OCI-LY1 (cell line): ENCODE data around the gene TRPC3.
"Not testable (repeated sequence)": the region's sequence is repeated elsewhere in the genome, so short reads cannot be mapped to it uniquely, and the experiment has no call there.

Experiments
- H2AFZ ChIP-seq: fragments of 200-600 bp; sonication (generic), shearing (Covaris generic); 2 replicates; pipeline ENCODE4 v1.6.0; 2014; ENCODE audit warnings: antibody characterized with exemption, mild to moderate bottlenecking, low read length
- H3F3A ChIP-seq: fragments of 200-600 bp; sonication (generic), shearing (Covaris generic); 2 replicates; pipeline ENCODE4 v1.6.0; 2014; ENCODE audit warnings: mild to moderate bottlenecking, antibody characterized with exemption, low read length, moderate library complexity; ENCODE audit not compliant: insufficient read depth
- H3K27ac ChIP-seq: fragments of 200-600 bp; sonication (generic); 2 replicates; pipeline ENCODE4 v1.5.1; 2014; ENCODE audit warnings: low read length, mixed run types, mild to moderate bottlenecking, low read depth; ENCODE audit not compliant: poor library complexity, severe bottlenecking
- H3K27me3 ChIP-seq: fragments of 200-600 bp; sonication (generic); 2 replicates; pipeline ENCODE4 v1.6.0; 2014; ENCODE audit warnings: antibody characterized with exemption, mild to moderate bottlenecking, low read length, moderate library complexity; ENCODE audit not compliant: insufficient read depth
- H3K36me3 ChIP-seq: fragments of 200-600 bp; sonication (generic); 2 replicates; pipeline ENCODE4 v1.6.1; 2014; ENCODE audit warnings: mild to moderate bottlenecking, antibody characterized with exemption, low read length, moderate library complexity, mixed read lengths; ENCODE audit not compliant: insufficient read depth
- H3K4me1 ChIP-seq: fragments of 200-600 bp; sonication (generic); 2 replicates; pipeline ENCODE4 v1.5.1; 2014; ENCODE audit warnings: mild to moderate bottlenecking, low read length, moderate library complexity; ENCODE audit not compliant: insufficient read depth, severe bottlenecking
- H3K4me2 ChIP-seq: fragments of 200-600 bp; sonication (generic), shearing (Covaris generic); 2 replicates; pipeline ENCODE4 v1.6.1; 2014; ENCODE audit warnings: low read length
- H3K4me3 ChIP-seq: fragments of 200-600 bp; sonication (generic); 2 replicates; pipeline ENCODE4 v1.5.1; 2014; ENCODE audit warnings: low read length, low read depth, mild to moderate bottlenecking, mixed read lengths; ENCODE audit not compliant: poor library complexity, severe bottlenecking
- H3K79me2 ChIP-seq: fragments of 200-600 bp; shearing (Covaris generic); 2 replicates; pipeline ENCODE4 v1.6.1; 2016; ENCODE audit warnings: mixed run types, low read length, mixed read lengths; ENCODE audit not compliant: insufficient read depth
- H3K9ac ChIP-seq: fragments of 200-600 bp; sonication (generic), shearing (Covaris generic); 2 replicates; pipeline ENCODE4 v1.6.1; 2014; ENCODE audit warnings: mild to moderate bottlenecking, low read length, mixed read lengths
- H3K9me2 ChIP-seq: fragments of 200-600 bp; sonication (generic), shearing (Covaris generic); 2 replicates; pipeline ENCODE4 v1.6.1; 2014; ENCODE audit warnings: low read depth, mild to moderate bottlenecking, low read length, mixed read lengths
- H3K9me3 ChIP-seq: fragments of 200-600 bp; shearing (Covaris generic); 2 replicates; pipeline ENCODE4 v1.6.1; 2014; ENCODE audit warnings: low read length, mixed read lengths
- H4K20me1 ChIP-seq: fragments of 200-600 bp; sonication (generic), shearing (Covaris generic); 2 replicates; pipeline ENCODE4 v1.6.0; 2016; ENCODE audit warnings: mild to moderate bottlenecking, low read length; ENCODE audit not compliant: insufficient read depth
- EZH2 ChIP-seq: fragments of 200-600 bp; sonication (generic), shearing (Covaris generic); IDR thresholded peaks from 2 replicates; pipeline ENCODE4 v1.8.0; 2017; ENCODE audit warnings: borderline replicate concordance, mixed run types, mild to moderate bottlenecking, antibody characterized with exemption, low read length, moderate library complexity, mixed read lengths
- TF ChIP-seq, protein P1 (sequence below): fragments of 200-600 bp; sonication (generic), shearing (Covaris generic); IDR thresholded peaks from 2 replicates; pipeline ENCODE4 v1.5.1; 2017; ENCODE audit warnings: mild to moderate bottlenecking, antibody characterized with exemption, low read length, moderate library complexity, mixed read lengths

Gene TRPC3

DNA sequence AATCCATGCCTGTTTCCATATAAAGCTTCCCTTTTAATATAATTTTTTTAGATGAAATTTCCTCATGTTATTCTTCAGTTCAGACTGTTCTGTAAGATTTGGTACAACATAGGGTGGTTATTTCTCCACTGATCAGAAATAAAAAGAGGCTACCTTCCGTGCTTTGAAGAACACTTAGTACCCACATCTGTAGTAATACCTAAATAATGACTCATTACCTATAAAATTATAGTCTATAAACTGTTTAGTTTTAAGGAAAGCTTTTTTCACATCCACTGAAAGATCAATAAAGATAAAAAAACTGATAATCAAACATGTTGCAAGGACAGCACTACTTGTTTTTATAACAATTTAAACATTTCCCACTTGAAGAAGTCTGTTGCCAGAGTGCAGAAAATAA lies 23.9 kb downstream of the TRPC3 start:
- Histone ChIP-seq H3K27ac (no peak overlapping the region), H3K9me3 (no peaks in the 10 kb centered on the region), H3F3A (no peaks in the 10 kb centered on the region), H3K9ac (no peak overlapping the region), H3K79me2 (no peaks in the 10 kb centered on the region), H3K27me3 (no peaks in the 10 kb centered on the region), H2AFZ (no peak overlapping the region), H3K36me3 (no peaks in the 10 kb centered on the region), H3K9me2 (no peaks in the 10 kb centered on the region), H4K20me1 (no peaks in the 10 kb centered on the region), H3K4me1 (no peaks in the 10 kb centered on the region), H3K4me3 (no peak overlapping the region), H3K4me2 (no peak overlapping the region)
- TF ChIP-seq, protein P1, sequence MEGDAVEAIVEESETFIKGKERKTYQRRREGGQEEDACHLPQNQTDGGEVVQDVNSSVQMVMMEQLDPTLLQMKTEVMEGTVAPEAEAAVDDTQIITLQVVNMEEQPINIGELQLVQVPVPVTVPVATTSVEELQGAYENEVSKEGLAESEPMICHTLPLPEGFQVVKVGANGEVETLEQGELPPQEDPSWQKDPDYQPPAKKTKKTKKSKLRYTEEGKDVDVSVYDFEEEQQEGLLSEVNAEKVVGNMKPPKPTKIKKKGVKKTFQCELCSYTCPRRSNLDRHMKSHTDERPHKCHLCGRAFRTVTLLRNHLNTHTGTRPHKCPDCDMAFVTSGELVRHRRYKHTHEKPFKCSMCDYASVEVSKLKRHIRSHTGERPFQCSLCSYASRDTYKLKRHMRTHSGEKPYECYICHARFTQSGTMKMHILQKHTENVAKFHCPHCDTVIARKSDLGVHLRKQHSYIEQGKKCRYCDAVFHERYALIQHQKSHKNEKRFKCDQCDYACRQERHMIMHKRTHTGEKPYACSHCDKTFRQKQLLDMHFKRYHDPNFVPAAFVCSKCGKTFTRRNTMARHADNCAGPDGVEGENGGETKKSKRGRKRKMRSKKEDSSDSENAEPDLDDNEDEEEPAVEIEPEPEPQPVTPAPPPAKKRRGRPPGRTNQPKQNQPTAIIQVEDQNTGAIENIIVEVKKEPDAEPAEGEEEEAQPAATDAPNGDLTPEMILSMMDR: no peak
- TF ChIP-seq EZH2: no peak

DNA sequence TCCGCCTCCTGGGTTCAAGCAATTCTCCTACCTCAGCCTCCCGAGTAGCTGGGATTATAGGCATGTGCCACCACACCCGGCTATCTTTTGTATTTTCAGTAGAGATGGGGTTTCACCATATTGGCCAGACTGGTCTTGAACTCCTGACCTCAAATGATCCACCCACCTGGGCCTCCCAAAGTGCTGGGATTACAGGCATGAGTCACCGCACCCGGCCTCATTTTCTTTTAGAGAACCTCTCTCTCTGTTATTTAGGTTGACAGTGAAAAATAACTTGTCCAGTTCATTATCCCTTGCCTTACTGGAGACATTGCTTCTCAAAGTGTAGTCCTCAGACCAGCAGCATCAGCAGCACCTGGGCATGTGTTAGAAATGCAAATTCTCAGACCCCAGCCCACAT lies 25.4 kb downstream of the TRPC3 start:
- H3K9me3 ChIP-seq, H3F3A ChIP-seq, H3K9me2 ChIP-seq, H3K4me1 ChIP-seq, H3K4me2 ChIP-seq, H3K4me3 ChIP-seq, H3K27me3 ChIP-seq, H3K36me3 ChIP-seq, H3K27ac ChIP-seq, H3K79me2 ChIP-seq, H2AFZ ChIP-seq, H3K9ac ChIP-seq, H4K20me1 ChIP-seq: not testable (repeated sequence)

DNA sequence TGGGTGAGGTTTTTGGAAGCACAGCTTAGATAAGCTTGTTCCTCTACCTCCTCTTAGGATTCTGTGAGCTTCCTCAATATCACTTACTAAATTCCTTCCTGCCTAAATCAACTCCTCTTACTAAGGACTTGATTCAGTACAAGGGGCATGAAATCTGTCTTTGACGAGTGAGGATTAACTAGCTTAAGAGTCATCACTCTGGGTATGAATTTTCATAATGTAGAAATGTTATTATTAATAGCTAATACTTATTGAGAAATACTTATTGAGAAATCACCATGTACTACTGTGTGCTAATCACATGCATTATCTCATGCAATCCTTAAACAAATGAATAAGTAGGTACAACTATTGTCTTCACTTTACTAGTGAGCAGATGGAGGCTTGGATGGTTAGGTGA lies 28.6 kb downstream of the TRPC3 start:
- Histone ChIP-seq H3K4me3 (no peak overlapping the region), H3K27me3 (no peaks in the 10 kb centered on the region), H3K79me2 (no peaks in the 10 kb centered on the region), H3K4me2 (no peak overlapping the region), H3K9ac (no peak overlapping the region), H3K27ac (no peak overlapping the region), H4K20me1 (no peaks in the 10 kb centered on the region), H3K4me1 (no peaks in the 10 kb centered on the region), H3K9me2 (no peaks in the 10 kb centered on the region), H3K9me3 (no peaks in the 10 kb centered on the region), H3F3A (no peaks in the 10 kb centered on the region), H2AFZ (no peak overlapping the region), H3K36me3 (no peaks in the 10 kb centered on the region)
- TF ChIP-seq EZH2: no peak
- TF ChIP-seq, protein P1: no peak

DNA sequence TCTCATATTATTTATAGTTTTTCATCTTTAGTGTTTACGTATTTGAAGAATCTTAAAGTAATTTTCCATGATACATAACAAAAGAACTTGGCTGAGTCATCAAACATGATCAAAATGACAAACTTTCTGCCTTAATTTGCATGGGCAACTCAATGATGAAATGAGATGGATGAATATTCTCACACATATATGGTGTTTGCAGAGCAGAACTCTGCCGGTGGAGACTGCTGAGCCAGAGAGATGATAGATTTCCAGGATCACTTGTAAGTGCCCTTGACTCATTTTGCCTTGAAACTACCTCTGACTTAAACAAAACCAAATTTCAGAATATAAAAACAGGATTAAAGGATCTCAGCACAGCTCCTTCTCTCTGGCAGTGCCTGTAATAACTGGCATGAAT lies 38.2 kb downstream of the TRPC3 start:
- Histone ChIP-seq H3K9ac (no peak overlapping the region), H3K27me3 (no peaks in the 10 kb centered on the region), H3K9me2 (no peaks in the 10 kb centered on the region), H3F3A (no peaks in the 10 kb centered on the region), H2AFZ (no peak overlapping the region), H3K4me3 (no peak overlapping the region), H3K36me3 (no peaks in the 10 kb centered on the region), H3K4me1 (no peaks in the 10 kb centered on the region), H3K9me3 (no peaks in the 10 kb centered on the region), H3K27ac (no peak overlapping the region), H3K79me2 (no peaks in the 10 kb centered on the region), H3K4me2 (no peak overlapping the region), H4K20me1 (no peaks in the 10 kb centered on the region)
- TF ChIP-seq EZH2: no peak
- TF ChIP-seq, protein P1: no peak
